ENCODE measurements around the gene MAK. TPM values are rescaled to one million over a fixed set of nuclear protein-coding genes. Genes with fewer than 3 reads are reported as not detected.
A peak's percentile ranks its signal among the peaks of the same experiment; 100 is the strongest.

Gene MAK
- total RNA-seq, 1 experiment from 2014 or later = 0.22 TPM

DNA sequence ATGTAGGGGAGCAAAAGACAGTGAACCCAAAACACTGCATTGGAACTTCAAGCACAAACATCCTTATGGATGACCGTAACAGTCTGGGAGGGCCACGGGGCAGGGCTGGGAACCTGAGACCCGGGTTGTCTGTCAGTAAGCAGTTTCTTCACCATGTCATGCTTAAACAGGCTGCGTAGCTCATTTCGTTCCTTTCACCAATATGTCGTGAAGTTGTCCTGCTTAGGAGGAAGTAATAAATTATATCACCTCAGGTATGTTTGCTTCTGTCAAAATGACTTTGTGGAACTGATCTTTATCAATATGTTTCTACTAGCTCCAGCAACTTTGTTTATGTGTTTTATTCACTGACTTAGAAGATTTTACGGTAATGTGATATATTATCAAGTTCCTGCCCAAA is 12.4 kb upstream of the MAK start (continued):
- TF ChIP-seq, protein P1, sequence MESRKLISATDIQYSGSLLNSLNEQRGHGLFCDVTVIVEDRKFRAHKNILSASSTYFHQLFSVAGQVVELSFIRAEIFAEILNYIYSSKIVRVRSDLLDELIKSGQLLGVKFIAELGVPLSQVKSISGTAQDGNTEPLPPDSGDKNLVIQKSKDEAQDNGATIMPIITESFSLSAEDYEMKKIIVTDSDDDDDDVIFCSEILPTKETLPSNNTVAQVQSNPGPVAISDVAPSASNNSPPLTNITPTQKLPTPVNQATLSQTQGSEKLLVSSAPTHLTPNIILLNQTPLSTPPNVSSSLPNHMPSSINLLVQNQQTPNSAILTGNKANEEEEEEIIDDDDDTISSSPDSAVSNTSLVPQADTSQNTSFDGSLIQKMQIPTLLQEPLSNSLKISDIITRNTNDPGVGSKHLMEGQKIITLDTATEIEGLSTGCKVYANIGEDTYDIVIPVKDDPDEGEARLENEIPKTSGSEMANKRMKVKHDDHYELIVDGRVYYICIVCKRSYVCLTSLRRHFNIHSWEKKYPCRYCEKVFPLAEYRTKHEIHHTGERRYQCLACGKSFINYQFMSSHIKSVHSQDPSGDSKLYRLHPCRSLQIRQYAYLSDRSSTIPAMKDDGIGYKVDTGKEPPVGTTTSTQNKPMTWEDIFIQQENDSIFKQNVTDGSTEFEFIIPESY (IDR thresholded peaks at IDR 0.05; ENCODE audit: extremely low read depth, insufficient replicate concordance, low read length) = no peak

DNA sequence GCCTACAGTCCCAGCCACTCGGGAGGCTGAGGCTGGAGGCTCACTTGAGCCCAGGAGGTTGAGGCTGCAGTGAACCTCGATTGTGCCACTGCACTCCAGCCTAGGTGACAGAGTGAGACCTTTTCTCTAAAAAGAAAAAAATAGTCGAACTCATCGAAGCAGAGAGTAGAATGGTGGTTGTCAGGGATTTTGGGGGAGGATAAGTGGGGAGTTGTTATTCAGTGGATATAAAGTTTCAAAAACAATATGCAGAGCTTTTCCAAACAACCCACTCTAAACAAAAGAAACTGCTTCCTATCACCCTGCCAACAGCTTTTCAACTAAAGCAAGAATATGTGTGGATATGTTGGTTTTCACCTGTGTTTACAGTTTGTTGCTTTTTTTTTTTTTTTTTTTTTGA is 11.6 kb upstream of the MAK start:
- Histone ChIP-seq H3K27ac (ENCODE audit: low read depth, low read length) (no peak overlapping the region), H3K9me2 (ENCODE audit: insufficient read depth) (no peaks in the 10 kb centered on the region), H2AFZ (ENCODE audit: low read depth, low read length, poor library complexity, severe bottlenecking) (no peak overlapping the region), H3K4me3 (replicated peaks in 1 of 2; ENCODE audit: low read depth in 1 of 2, low read length in 2 of 2) (no peak overlapping the region), H3K4me2 (ENCODE audit: low read length) (no peak overlapping the region), H3K27me3 (ENCODE audit: insufficient read depth, low read length) (no peaks in the 10 kb centered on the region), H3K9ac (ENCODE audit: low read length) (no peak overlapping the region), H3K9me3 (ENCODE audit: control insufficient read depth in 1 of 2, insufficient read depth in 1 of 2, low read depth in 1 of 2, low read length in 2 of 2) (no peaks in the 10 kb centered on the region), H4K20me1 (ENCODE audit: insufficient read depth) (no peaks in the 10 kb centered on the region), H3K4me1 (ENCODE audit: control insufficient read depth in 1 of 2, insufficient read depth in 2 of 2, low read length in 2 of 2) (no peaks in the 10 kb centered on the region), H3K36me3 (ENCODE audit: control insufficient read depth in 1 of 2, insufficient read depth in 2 of 2, low read length in 2 of 2) (no peaks in the 10 kb centered on the region), H3K79me2 (ENCODE audit: insufficient read depth, low read length) (no peaks in the 10 kb centered on the region)
- no peak for TF ChIP-seq EZH2phosphoT487 (IDR thresholded peaks at IDR 0.05; ENCODE audit: borderline replicate concordance)
- POLR2A ChIA-PET = interaction anchor here (0.7 kb wide), 1 partner anchor 382 kb away, joined by 3 read pairs; the partner anchor contains the start of gene NEDD9
- BruUV-seq (replicated peaks) = no TSS peak
- DNase-seq (ENCODE audit: low read depth, low spot score) = no peak
- no peak for ATAC-seq
- intact Hi-C loops (cut with micrococcal nuclease) = loop anchor here (5.0 kb wide), 1 partner anchor 217 kb away; no protein-coding TSS in a partner anchor
- RAD21 ChIA-PET (ENCODE audit: low non-redundant PET in 1 of 2, low total read pairs in 2 of 2, uncharacterized antibody in 2 of 2, unreplicated experiment in 2 of 2) = no interaction called here
- CTCF ChIA-PET = no interaction called here

DNA sequence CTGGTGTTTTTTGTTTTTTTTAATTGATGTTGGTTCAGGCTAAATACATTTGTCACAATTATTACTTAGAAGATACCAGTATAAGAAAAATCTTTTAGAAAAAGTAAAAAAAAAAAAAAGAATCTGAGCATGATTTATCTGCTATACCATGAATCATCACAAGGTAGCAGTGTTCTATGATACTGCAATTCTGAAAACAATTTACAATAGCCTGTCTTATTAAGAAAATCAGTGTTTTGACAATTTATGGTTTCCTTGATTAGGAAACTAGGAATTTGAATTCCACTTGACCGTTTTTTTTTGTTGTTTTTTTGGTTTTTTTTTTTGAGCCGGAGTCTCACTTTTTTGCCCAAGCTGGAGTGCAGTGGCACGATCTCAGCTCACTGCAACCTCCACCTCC is 9.3 kb upstream of the MAK start:
- ChIA-PET POLR2A (no interaction called here), CTCF (interaction anchor here (1.1 to 1.2 kb wide), 2 partner anchors 221 to 649 kb away, joined by 3 to 6 read pairs; no protein-coding TSS in a partner anchor), RAD21 (ENCODE audit: low non-redundant PET in 1 of 2, low total read pairs in 2 of 2, uncharacterized antibody in 2 of 2, unreplicated experiment in 2 of 2) (interaction anchor here in 1 of 2 experiments (0.6 to 0.7 kb wide), 2 partner anchors 107 to 771 kb away, joined by 3 read pairs; no protein-coding TSS in a partner anchor)
- ATAC-seq (no peak), DNase-seq (ENCODE audit: low read depth, low spot score) (no peak)
- intact Hi-C loops (cut with micrococcal nuclease) = loop anchor here (5.0 kb wide), 1 partner anchor 220 kb away; no protein-coding TSS in a partner anchor
- no peaks in the 10 kb centered on the region for H3K27me3 ChIP-seq (ENCODE audit: insufficient read depth, low read length)
- H3K9me3 ChIP-seq (ENCODE audit: control insufficient read depth in 1 of 2, insufficient read depth in 1 of 2, low read depth in 1 of 2, low read length in 2 of 2) = no peaks in the 10 kb centered on the region
- no TSS peak for BruUV-seq (replicated peaks)
- TF ChIP-seq, protein P2, sequence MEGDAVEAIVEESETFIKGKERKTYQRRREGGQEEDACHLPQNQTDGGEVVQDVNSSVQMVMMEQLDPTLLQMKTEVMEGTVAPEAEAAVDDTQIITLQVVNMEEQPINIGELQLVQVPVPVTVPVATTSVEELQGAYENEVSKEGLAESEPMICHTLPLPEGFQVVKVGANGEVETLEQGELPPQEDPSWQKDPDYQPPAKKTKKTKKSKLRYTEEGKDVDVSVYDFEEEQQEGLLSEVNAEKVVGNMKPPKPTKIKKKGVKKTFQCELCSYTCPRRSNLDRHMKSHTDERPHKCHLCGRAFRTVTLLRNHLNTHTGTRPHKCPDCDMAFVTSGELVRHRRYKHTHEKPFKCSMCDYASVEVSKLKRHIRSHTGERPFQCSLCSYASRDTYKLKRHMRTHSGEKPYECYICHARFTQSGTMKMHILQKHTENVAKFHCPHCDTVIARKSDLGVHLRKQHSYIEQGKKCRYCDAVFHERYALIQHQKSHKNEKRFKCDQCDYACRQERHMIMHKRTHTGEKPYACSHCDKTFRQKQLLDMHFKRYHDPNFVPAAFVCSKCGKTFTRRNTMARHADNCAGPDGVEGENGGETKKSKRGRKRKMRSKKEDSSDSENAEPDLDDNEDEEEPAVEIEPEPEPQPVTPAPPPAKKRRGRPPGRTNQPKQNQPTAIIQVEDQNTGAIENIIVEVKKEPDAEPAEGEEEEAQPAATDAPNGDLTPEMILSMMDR (IDR thresholded peaks at IDR 0.05 in 2 of 3, conservative IDR thresholded peaks at IDR 0.05 in 1 of 3; ENCODE audit: borderline replicate concordance in 1 of 3, insufficient read depth in 1 of 3, low read depth in 2 of 3, low read length in 2 of 3) = peak; percentile 18 to 39 (median 20); a peak in 4 of 6 replicates
- TF ChIP-seq RAD21 (IDR thresholded peaks at IDR 0.05; ENCODE audit: low read depth) (peak; percentile 37), JUND (IDR thresholded peaks at IDR 0.05) (no peak), ZFX (IDR thresholded peaks at IDR 0.05) (no peak)
- no peaks in the 10 kb centered on the region for H3K4me1 ChIP-seq (ENCODE audit: control insufficient read depth in 1 of 2, insufficient read depth in 2 of 2, low read length in 2 of 2)
- H4K20me1 ChIP-seq (ENCODE audit: insufficient read depth) = no peaks in the 10 kb centered on the region
- no peak overlapping the region for H3K9ac ChIP-seq (ENCODE audit: low read length)
- H3K79me2 ChIP-seq (ENCODE audit: insufficient read depth, low read length) = no peaks in the 10 kb centered on the region
- no peak overlapping the region for H2AFZ ChIP-seq (ENCODE audit: low read depth, low read length, poor library complexity, severe bottlenecking)
- no peaks in the 10 kb centered on the region for H3K9me2 ChIP-seq (ENCODE audit: insufficient read depth)
- no peak overlapping the region for H3K27ac ChIP-seq (ENCODE audit: low read depth, low read length)
- no peak overlapping the region for H3K4me3 ChIP-seq (replicated peaks in 1 of 2; ENCODE audit: low read depth in 1 of 2, low read length in 2 of 2)
- no peak overlapping the region for H3K4me2 ChIP-seq (ENCODE audit: low read length)
- no peaks in the 10 kb centered on the region for H3K36me3 ChIP-seq (ENCODE audit: control insufficient read depth in 1 of 2, insufficient read depth in 2 of 2, low read length in 2 of 2)
